ENCODE measurements around the gene BBC3. TPM values are rescaled to one million over a fixed set of nuclear protein-coding genes. Genes with fewer than 3 reads are reported as not detected.
"Not testable (repeated sequence)": the region's sequence is repeated elsewhere in the genome, so short reads cannot be mapped to it uniquely, and the experiment has no call there.

The BBC3 gene, protein sequence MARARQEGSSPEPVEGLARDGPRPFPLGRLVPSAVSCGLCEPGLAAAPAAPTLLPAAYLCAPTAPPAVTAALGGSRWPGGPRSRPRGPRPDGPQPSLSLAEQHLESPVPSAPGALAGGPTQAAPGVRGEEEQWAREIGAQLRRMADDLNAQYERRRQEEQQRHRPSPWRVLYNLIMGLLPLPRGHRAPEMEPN
- total RNA-seq, result 1 to 10 TPM in 3 of 4 donors, under 1 TPM in 1; 0.48 to 3.2 (median 2.6) TPM

DNA sequence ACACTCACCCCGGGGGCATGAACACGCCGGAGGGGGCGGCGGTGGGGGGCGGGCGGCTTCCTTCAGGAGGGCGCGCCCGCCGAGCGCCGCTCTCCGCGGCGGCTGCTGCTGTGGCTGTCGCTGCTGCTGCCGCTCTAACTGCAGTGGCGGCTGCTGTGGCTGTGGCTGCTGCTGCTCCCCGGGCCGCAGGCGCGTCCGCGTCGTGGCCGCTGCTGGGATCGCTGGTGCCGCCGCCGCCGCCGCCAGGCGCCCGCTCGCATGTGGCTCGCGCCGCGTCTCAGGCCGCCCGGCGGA, at the start of gene BBC3:
BBC3 (minus strand) TSS at position 279 of the 294 bp plus-strand sequence. CDS start 2,768 bp downstream, outside the sequence.
- peak within 1 kb of the TSS; percentile 94 to 100 (median 98) for H3K27ac ChIP-seq
- H3K4me1 ChIP-seq, result peaks cover 39 to 71% (median 46%) of the 10 kb centered on the region in 3 donors
- no peaks in the 10 kb centered on the region for H3K36me3 ChIP-seq
- TF ChIP-seq, protein P1, sequence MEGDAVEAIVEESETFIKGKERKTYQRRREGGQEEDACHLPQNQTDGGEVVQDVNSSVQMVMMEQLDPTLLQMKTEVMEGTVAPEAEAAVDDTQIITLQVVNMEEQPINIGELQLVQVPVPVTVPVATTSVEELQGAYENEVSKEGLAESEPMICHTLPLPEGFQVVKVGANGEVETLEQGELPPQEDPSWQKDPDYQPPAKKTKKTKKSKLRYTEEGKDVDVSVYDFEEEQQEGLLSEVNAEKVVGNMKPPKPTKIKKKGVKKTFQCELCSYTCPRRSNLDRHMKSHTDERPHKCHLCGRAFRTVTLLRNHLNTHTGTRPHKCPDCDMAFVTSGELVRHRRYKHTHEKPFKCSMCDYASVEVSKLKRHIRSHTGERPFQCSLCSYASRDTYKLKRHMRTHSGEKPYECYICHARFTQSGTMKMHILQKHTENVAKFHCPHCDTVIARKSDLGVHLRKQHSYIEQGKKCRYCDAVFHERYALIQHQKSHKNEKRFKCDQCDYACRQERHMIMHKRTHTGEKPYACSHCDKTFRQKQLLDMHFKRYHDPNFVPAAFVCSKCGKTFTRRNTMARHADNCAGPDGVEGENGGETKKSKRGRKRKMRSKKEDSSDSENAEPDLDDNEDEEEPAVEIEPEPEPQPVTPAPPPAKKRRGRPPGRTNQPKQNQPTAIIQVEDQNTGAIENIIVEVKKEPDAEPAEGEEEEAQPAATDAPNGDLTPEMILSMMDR (IDR thresholded peaks at IDR 0.05), result no peak
- TF ChIP-seq POLR2A (IDR thresholded peaks at IDR 0.05), result peak in 2 of 4 donors; percentile 62 to 89
- H3K9me3 ChIP-seq, result no peaks in the 10 kb centered on the region
- intact Hi-C loops (cut with DNase I), result no loop called here
- peaks cover 0 to 25% (median 0%) of the 10 kb centered on the region in 4 donors for H3K27me3 ChIP-seq
- H3K4me3 ChIP-seq, result peak within 1 kb of the TSS; percentile 77 to 99 (median 86)
- DNase-seq, result no peak
- 0% methylated on average over 1 of the region's 43 CpGs; no CpG with 5 or more reads in 1 of the 2 donors for WGBS, 2 donors

DNA sequence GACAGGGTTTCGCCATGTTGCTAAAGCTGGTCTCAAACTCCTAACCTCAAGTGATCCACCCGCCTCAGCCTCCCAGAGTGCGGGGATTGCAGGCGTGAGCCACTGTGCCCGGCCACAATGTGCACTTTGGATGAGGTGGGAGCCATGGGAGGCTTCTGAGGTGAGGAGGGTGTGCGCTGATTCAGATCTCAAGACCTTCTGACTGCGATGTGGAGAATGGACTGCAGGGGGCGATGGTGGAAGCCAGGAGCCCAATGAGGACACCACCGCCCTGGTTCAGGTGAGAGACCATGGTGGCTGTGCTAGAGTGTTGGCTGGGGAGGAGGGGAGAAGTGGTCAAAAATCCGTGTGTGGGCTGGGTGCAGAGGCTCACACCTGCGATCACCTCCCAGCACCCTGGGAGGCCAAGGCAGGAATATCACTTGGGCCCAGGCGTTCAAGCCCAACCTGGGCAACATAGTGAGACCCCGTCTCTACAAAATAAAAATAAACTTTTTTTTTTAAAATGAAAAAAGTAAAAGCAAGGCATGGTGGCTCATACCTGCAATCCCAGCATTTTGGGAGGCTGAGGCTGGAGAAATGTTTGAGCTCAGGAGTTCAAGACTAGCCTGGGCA, 49.3 kb upstream of the BBC3 start:
- Histone ChIP-seq H3K4me3 (no peak overlapping the region), H3K27ac (no peak overlapping the region), H3K9me3 (no peaks in the 10 kb centered on the region), H3K36me3 (no peaks in the 10 kb centered on the region), H3K27me3 (no peaks in the 10 kb centered on the region), H3K4me1 (peaks cover 7 to 28% (median 9%) of the 10 kb centered on the region in 3 donors)
- WGBS, 2 donors, result 82 to 89% methylated on average over 8 to 9 of the region's 13 CpGs
- TF ChIP-seq POLR2A (IDR thresholded peaks at IDR 0.05), result no peak
- TF ChIP-seq, protein P1 (IDR thresholded peaks at IDR 0.05), result peak in 3 of 6 experiments; percentile 23 to 52 (median 29)
- intact Hi-C loops (cut with DNase I), result no loop called here
- no peak for DNase-seq

DNA sequence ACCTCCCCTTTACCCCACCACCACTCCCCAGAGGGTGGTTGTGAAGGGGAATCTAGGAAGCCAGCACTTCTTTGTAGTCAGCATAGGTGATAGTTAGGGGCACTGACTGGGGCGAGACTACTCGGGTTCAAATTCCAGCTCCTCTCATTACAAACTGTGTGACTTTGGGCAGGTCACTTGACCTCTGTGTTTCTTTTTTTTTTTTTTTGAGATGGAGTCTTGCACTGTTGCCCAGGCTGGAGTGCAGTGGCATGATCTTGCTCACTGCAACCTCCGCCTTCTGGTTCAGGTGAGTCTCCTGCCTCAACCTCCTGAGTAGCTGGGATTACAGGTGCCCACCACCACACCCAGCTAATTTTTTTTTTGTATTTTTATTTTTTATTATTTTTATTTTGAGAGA, 45.5 kb upstream of the BBC3 start:
- DNase-seq; H3K36me3 ChIP-seq; H3K27me3 ChIP-seq; H3K9me3 ChIP-seq; H3K4me3 ChIP-seq; intact Hi-C loops (cut with DNase I): not testable (repeated sequence)
- Histone ChIP-seq H3K27ac (peak overlapping the region in 3 of 4 donors; percentile 69 to 100 (median 99)), H3K4me1 (peaks cover 11 to 54% (median 21%) of the 10 kb centered on the region in 3 donors)
- WGBS, 2 donors, result 80 to 95% methylated on average over 3 of the region's 3 CpGs

DNA sequence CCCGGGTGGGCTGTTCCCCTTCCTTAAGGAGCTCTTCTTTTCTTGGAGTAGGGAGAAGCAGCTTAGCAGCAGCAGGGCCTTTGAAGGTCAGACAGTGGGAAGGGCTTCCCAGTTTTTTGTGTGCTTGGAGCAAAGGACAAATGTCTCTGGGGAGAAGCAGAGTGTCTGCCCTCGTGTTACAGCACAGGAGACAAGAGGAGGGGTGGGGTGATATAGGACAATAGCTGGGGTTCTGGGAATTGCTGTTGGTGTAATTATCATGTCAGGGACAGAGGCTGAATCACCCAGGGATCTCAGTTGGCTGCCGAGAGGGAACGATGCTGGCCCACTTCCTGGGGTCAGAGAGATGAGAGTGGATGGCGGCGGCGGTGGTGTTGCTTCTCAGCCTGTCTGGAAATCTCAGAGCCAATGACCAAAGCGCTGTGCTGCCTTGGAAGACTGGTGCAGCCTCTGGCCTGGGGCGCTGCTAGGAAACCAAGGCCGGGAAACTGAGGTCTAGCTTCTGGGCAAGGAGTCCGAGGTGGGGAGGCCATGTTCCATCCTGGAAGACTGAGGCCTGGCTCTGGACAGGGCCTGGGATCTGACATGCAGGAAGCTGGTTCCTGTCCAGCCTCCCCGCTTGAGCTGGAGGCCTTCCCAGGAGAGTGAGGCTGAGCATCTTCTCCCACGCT, 44.9 kb upstream of the BBC3 start:
- peak overlapping the region; percentile 69 to 100 (median 99) for H3K27ac ChIP-seq
- DNase-seq, result no peak
- H3K9me3 ChIP-seq, result no peaks in the 10 kb centered on the region
- TF ChIP-seq, protein P1 (IDR thresholded peaks at IDR 0.05), result no peak
- peak overlapping the region in 3 of 4 donors; percentile 76 to 85 (median 79) for H3K4me3 ChIP-seq
- H3K27me3 ChIP-seq, result no peaks in the 10 kb centered on the region
- H3K4me1 ChIP-seq, result peaks cover 11 to 54% (median 21%) of the 10 kb centered on the region in 3 donors
- 59 to 66% methylated on average over 5 to 8 of the region's 13 CpGs for WGBS, 2 donors
- intact Hi-C loops (cut with DNase I), result no loop called here
- H3K36me3 ChIP-seq, result peaks cover 4 to 12% (median 8%) of the 10 kb centered on the region in 3 donors

DNA sequence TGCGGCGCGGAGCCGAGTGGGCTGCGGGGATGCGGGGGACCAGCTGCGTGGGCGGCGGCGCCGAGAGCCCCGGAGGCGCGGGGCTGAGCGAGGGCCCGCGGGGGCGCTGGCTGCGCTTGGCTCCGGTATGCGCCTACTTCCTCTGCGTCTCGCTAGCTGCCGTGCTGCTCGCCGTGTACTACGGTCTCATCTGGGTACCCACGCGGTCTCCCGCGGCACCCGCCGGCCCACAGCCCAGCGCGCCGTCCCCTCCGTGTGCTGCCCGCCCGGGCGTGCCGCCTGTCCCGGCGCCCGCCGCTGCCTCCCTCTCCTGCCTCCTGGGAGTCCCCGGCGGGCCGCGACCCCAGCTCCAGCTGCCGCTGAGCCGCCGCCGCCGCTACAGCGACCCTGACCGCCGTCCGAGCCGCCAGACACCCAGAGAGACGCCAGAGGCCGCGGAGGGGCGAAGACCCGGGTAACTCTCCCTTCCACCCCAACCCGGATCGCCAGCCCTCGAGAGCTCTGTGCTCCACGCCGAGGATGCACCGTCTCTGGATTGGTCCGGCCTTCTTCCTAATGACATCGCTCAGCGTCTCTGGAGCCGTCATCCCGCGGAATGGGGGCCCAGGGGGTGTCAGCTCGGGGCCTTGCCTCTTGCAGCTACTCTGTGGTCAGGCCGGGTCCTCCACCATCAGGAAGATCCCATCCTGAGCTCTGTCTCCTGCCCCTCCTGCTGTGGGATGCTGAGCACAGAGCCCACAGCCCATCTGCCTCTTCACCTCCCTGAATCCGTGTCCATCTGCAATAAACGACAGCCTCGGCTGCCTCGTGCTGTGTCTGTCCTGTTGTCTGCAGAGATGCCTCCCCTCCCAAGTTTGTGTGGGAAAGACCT, 44.1 kb upstream of the BBC3 start:
- WGBS, 2 donors, result 42 to 45% methylated on average over 4 to 19 of the region's 82 CpGs
- intact Hi-C loops (cut with DNase I), result no loop called here
- no peaks in the 10 kb centered on the region for H3K9me3 ChIP-seq
- DNase-seq, result no peak
- TF ChIP-seq, protein P1 (IDR thresholded peaks at IDR 0.05), result no peak
- no peak for TF ChIP-seq POLR2A (IDR thresholded peaks at IDR 0.05)
- peak overlapping the region; percentile 55 to 85 (median 78) for H3K4me3 ChIP-seq
- peaks cover 11 to 20% (median 16%) of the 10 kb centered on the region in 3 donors for H3K36me3 ChIP-seq
- H3K27me3 ChIP-seq, result no peaks in the 10 kb centered on the region
- peak overlapping the region; percentile 69 to 100 (median 99) for H3K27ac ChIP-seq
- H3K4me1 ChIP-seq, result peaks cover 11 to 54% (median 21%) of the 10 kb centered on the region in 3 donors
